IMR-90 (cell line): Measurements from ENCODE around the gene FAM98B. TPM values are rescaled to one million over a fixed set of nuclear protein-coding genes. Genes with fewer than 3 reads are reported as not detected.

ENCODE experiments used
- ATAC-seq: fragments of 200-7000 bp; cut with Tn5 transposase; 2 replicates; pipeline ENCODE4 v1.9.1; 2020; ENCODE audit warnings: low read depth, mild to moderate bottlenecking, moderate library complexity
- BruUV-seq: library from RNA; stranded (reverse); fragments of 400-500 nt; replicated peaks from 2 replicates; lab custom pipeline; 2021; lab: Mats Ljungman, UMichigan
- CTCF ChIA-PET: fragments of 300-600 bp; formaldehyde crosslinking; extraction: SDS; loops from one replicate; lab custom pipeline; 2021; ENCODE audit warnings: antibody characterized with exemption; lab: Yijun Ruan, JAX
- POLR2A ChIA-PET: fragments of 300-600 bp; sonication (Branson Sonifier 250); formaldehyde crosslinking; loops from one replicate; lab custom pipeline; 2022; ENCODE audit warnings: antibody characterized with exemption; ENCODE audit not compliant: unreplicated experiment; lab: Charles Lee
- DNase-seq: peaks from one replicate; pipeline ENCODE4 v3.0.0; 2013
- H2AFZ ChIP-seq: replicated peaks from 2 replicates; pipeline ENCODE3; 2013; ENCODE audit warnings: low read length, mild to moderate bottlenecking; ENCODE audit not compliant: poor library complexity
- H2AK5ac ChIP-seq: 2 replicates; pipeline ENCODE4 v1.6.1; 2013; ENCODE audit warnings: low read depth, low read length, inconsistent platforms
- H2AK9ac ChIP-seq: replicated peaks from 2 replicates; pipeline ENCODE3; 2013; ENCODE audit warnings: mild to moderate bottlenecking, low read depth, low read length, moderate library complexity; ENCODE audit not compliant: poor library complexity
- H2BK120ac ChIP-seq: 2 replicates; pipeline ENCODE4 v1.6.1; 2013; ENCODE audit warnings: low read depth, low read length, inconsistent platforms
- H2BK15ac ChIP-seq: 3 replicates; pipeline ENCODE4 v1.6.1; 2013; ENCODE audit warnings: low read depth, low read length, inconsistent platforms
- H2BK20ac ChIP-seq: 2 replicates; pipeline ENCODE4 v1.6.1; 2013; ENCODE audit warnings: low read depth, mild to moderate bottlenecking, inconsistent platforms, low read length, moderate library complexity
- H2BK5ac ChIP-seq: 2 replicates; pipeline ENCODE4 v1.6.1; 2013; ENCODE audit warnings: mild to moderate bottlenecking, low read depth, low read length, inconsistent platforms; ENCODE audit not compliant: poor library complexity, severe bottlenecking
- H3K14ac ChIP-seq: replicated peaks from 2 replicates; pipeline ENCODE4 v1.6.1; 2013; ENCODE audit warnings: low read depth, low read length, inconsistent platforms
- H3K18ac ChIP-seq: 2 replicates; pipeline ENCODE4 v1.6.1; 2013; ENCODE audit warnings: low read depth, low read length, control low read depth
- H3K23ac ChIP-seq: 2 replicates; pipeline ENCODE4 v1.6.1; 2013; ENCODE audit warnings: low read depth, low read length, inconsistent platforms
- H3K27ac ChIP-seq: 2 replicates; pipeline ENCODE4 v1.5.1; 2013; ENCODE audit warnings: mild to moderate bottlenecking, control low read depth, low read length; ENCODE audit not compliant: insufficient read depth
- H3K27me3 ChIP-seq: 2 replicates; pipeline ENCODE4 v1.6.1; 2013; ENCODE audit warnings: low read length; ENCODE audit not compliant: control insufficient read depth, insufficient read depth
- H3K36me3 ChIP-seq: 2 replicates; pipeline ENCODE4 v1.6.1; 2013; ENCODE audit warnings: low read length, mixed read lengths; ENCODE audit not compliant: control insufficient read depth, insufficient read depth
- H3K4ac ChIP-seq: 2 replicates; pipeline ENCODE4 v1.6.1; 2013; ENCODE audit warnings: low read depth, low read length, inconsistent platforms
- H3K4me1 ChIP-seq: 2 replicates; pipeline ENCODE4 v1.6.1; 2013; ENCODE audit warnings: low read length, mixed read lengths; ENCODE audit not compliant: control insufficient read depth, insufficient read depth
- H3K4me2 ChIP-seq: 2 replicates; pipeline ENCODE4 v1.6.1; 2013; ENCODE audit warnings: low read depth, mild to moderate bottlenecking, control low read depth, low read length, moderate library complexity
- H3K4me3 ChIP-seq: 2 replicates; pipeline ENCODE4 v1.5.1; 2013; ENCODE audit warnings: low read depth, mild to moderate bottlenecking, control low read depth, low read length, moderate library complexity; ENCODE audit not compliant: insufficient read depth
- H3K56ac ChIP-seq: 2 replicates; pipeline ENCODE4 v1.6.1; 2013; ENCODE audit warnings: low read length, inconsistent platforms; ENCODE audit not compliant: insufficient read depth; ENCODE audit errors: extremely low read depth
- H3K79me1 ChIP-seq, 2 experiments: 2 replicates each; pipeline ENCODE4 v1.6.1; 2013; ENCODE audit warnings: low read length in 2 of 2, inconsistent platforms in 1 of 2, low read depth in 1 of 2
- H3K9ac ChIP-seq: 2 replicates; pipeline ENCODE4 v1.6.1; 2013; ENCODE audit warnings: low read depth, low read length, control low read depth
- H3K9me1 ChIP-seq: 2 replicates; pipeline ENCODE4 v1.6.1; 2013; ENCODE audit warnings: low read length, inconsistent platforms; ENCODE audit not compliant: insufficient read depth
- H3K9me3 ChIP-seq: 2 replicates; pipeline ENCODE4 v1.6.1; 2013; ENCODE audit warnings: low read length; ENCODE audit not compliant: control insufficient read depth, insufficient read depth
- H4K20me1 ChIP-seq: 2 replicates; pipeline ENCODE4 v1.6.1; 2013; ENCODE audit warnings: low read length, inconsistent platforms; ENCODE audit not compliant: insufficient read depth
- H4K5ac ChIP-seq: 2 replicates; pipeline ENCODE4 v1.6.1; 2013; ENCODE audit warnings: mild to moderate bottlenecking, low read depth, low read length, control low read depth
- H4K8ac ChIP-seq, 2 experiments: 2 replicates each; pipeline ENCODE4 v1.6.1; 2013; ENCODE audit warnings: low read depth in 2 of 2, low read length in 2 of 2, control low read depth in 1 of 2, inconsistent platforms in 1 of 2
- H4K91ac ChIP-seq: 2 replicates; pipeline ENCODE4 v1.6.1; 2013; ENCODE audit warnings: low read depth, low read length, inconsistent platforms; ENCODE audit not compliant: insufficient read depth
- CEBPB ChIP-seq: IDR thresholded peaks from 2 replicates; pipeline ENCODE4 v1.6.1; 2012; ENCODE audit warnings: low read depth, low read length, improper control_type of control experiment
- RFX5 ChIP-seq: IDR thresholded peaks from 2 replicates; pipeline ENCODE4 v1.8.0; 2012; ENCODE audit warnings: low read depth, mild to moderate bottlenecking, low read length, moderate library complexity
- WGBS, 2 experiments: methylation state at CpG; one replicate each; pipeline versions ENCODE4 v1.1.5 to v1.1.7; 2013; ENCODE audit warnings: missing lambda C conversion rate in 2 of 2; ENCODE audit not compliant: insufficient read length in 1 of 2; ENCODE audit errors: extremely low coverage in 2 of 2; 5-methylcytosine and 5-hydroxymethylcytosine counted together
- dilution Hi-C: fragments of 300-500 bp; cut with HindIII; formaldehyde crosslinking; loops from one replicate; pipeline ENCODE4 v1.14.3; 2018; ENCODE audit warnings: low sequenced_read_pairs; ENCODE audit not compliant: unreplicated experiment
- in situ Hi-C: fragments of 300-500 bp; cut with MboI; formaldehyde crosslinking; loops from 3 replicates; pipeline ENCODE4 v1.14.3; 2019; ENCODE audit warnings: low sequenced_read_pairs, inconsistent platforms, mixed read lengths
- intact Hi-C: fragments of 100-400 bp; cut with micrococcal nuclease; formaldehyde crosslinking; loops from 2 replicates; pipeline ENCODE4 v1.10.0; 2022
- polyA plus RNA-seq, 3 experiments: library from polyadenylated mRNA; depleted of rRNA; stranded (reverse); fragments of >200 nt; gene quantifications; 2 replicates each; pipeline ENCODE4 v1.2.3, GENCODE V29; 2012; ENCODE audit warnings: low replicate concordance in 1 of 3
- total RNA-seq: library from RNA; depleted of rRNA; stranded (reverse); fragments of >200 nt; gene quantifications from 2 replicates; pipeline ENCODE4 v1.2.3, GENCODE V29; 2012
- TF ChIP-seq, protein P1 (sequence below): conservative IDR thresholded peaks from 2 replicates; pipeline ENCODE4 v1.5.1; 2012; ENCODE audit warnings: mild to moderate bottlenecking, low read depth, low read length, improper control_type of control experiment

Gene FAM98B
- total and polyA plus RNA-seq, 2 of the 4 experiments (the other 2 are of a cell fraction), result 2.7 to 12.2 TPM

DNA sequence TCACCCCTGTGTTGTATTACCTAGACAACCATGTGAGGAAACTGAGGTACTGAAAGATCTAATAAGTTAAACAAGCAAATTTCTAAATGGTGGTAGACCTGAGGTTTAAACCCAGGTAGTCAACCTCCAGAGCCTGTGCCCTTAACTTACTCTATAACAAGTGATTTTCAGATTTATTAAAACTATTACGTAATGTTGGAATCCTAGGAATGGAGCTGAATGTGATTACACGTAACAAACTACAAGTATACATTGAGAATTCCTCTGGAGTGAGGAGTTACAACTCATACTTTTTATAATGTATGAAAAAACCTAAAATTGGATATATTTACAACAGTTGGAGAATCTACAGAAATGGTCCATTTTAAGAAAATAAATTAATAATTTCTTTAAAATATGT lies 18.0 kb downstream of the FAM98B start:
- Histone ChIP-seq H3K4ac (no peak overlapping the region), H3K18ac (peak overlapping the region; percentile 79), H2BK5ac (peak overlapping the region; percentile 85), H2AK9ac (no peak overlapping the region), H2AFZ (no peak overlapping the region), H4K20me1 (peaks cover 3% of the 10 kb centered on the region; the same call in 1 of the 2 replicates), H3K36me3 (peaks cover 8% of the 10 kb centered on the region), H3K4me2 (peak overlapping the region; percentile 55; the same call in 1 of the 2 replicates), H3K9me1 (no peaks in the 10 kb centered on the region), H3K27ac (no peak overlapping the region), H3K14ac (no peak overlapping the region), H3K4me3 (no peak overlapping the region), H3K79me1 (peaks cover 6 to 19% of the 10 kb centered on the region in 2 experiments; a peak in 3 of 4 replicates), H4K91ac (no peak overlapping the region), H3K23ac (no peak overlapping the region), H2BK20ac (no peak overlapping the region), H2BK15ac (no peak overlapping the region), H4K5ac (peak overlapping the region; percentile 53; the same call in 1 of the 2 replicates), H3K9ac (no peak overlapping the region), H4K8ac (peak overlapping the region in 1 of 2 experiments; percentile 18; a peak in 1 of 4 replicates), H2AK5ac (peak overlapping the region; percentile 8; the same call in 1 of the 2 replicates), H2BK120ac (peak overlapping the region; percentile 16; the same call in 1 of the 2 replicates), H3K4me1 (peaks cover 2% of the 10 kb centered on the region), H3K9me3 (no peaks in the 10 kb centered on the region), H3K56ac (no peak overlapping the region), H3K27me3 (no peaks in the 10 kb centered on the region)
- ChIA-PET CTCF (interaction anchor here (0.6 to 1.6 kb wide), 4 partner anchors 92 to 248 kb away, joined by 3 to 5 read pairs (median 4); partner anchors contain the start of gene RASGRP1), POLR2A (no interaction called here)
- TF ChIP-seq, protein P1, sequence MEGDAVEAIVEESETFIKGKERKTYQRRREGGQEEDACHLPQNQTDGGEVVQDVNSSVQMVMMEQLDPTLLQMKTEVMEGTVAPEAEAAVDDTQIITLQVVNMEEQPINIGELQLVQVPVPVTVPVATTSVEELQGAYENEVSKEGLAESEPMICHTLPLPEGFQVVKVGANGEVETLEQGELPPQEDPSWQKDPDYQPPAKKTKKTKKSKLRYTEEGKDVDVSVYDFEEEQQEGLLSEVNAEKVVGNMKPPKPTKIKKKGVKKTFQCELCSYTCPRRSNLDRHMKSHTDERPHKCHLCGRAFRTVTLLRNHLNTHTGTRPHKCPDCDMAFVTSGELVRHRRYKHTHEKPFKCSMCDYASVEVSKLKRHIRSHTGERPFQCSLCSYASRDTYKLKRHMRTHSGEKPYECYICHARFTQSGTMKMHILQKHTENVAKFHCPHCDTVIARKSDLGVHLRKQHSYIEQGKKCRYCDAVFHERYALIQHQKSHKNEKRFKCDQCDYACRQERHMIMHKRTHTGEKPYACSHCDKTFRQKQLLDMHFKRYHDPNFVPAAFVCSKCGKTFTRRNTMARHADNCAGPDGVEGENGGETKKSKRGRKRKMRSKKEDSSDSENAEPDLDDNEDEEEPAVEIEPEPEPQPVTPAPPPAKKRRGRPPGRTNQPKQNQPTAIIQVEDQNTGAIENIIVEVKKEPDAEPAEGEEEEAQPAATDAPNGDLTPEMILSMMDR, result no peak
- TF ChIP-seq CEBPB (peak; percentile 93), RFX5 (no peak)
- ATAC-seq, result peak; percentile 79
- no TSS peak for BruUV-seq
- dilution Hi-C loops (no loop called here), intact Hi-C loops (loop anchor here (5.0 kb wide), 1 partner anchor 65 kb away; no protein-coding TSS in a partner anchor), in situ Hi-C loops (no loop called here)
- DNase-seq, result peak; percentile 82
- WGBS, 2 experiments, result no CpG with 5 or more reads among the region's 2 CpGs
